ENCODE data around the gene TRAF3IP3. TPM values are rescaled to one million over a fixed set of nuclear protein-coding genes. Genes with fewer than 3 reads are reported as not detected.

The TRAF3IP3 gene
- total RNA-seq, 1 experiment from 2014 or later, result not detected

- H3K4me3 ChIP-seq, result no peak overlapping the region
- no peaks in the 10 kb centered on the region for H3K9me3 ChIP-seq
- H3K27me3 ChIP-seq, result no peaks in the 10 kb centered on the region
- H3K36me3 ChIP-seq, result no peaks in the 10 kb centered on the region
- DNase-seq, result no peak
Observed at GRCh38 chr1:209752890-209753289, 3.0 kb upstream of the TRAF3IP3 start.

GRCh38 chr1:209755256-209755655 lies 597 bp upstream of the TRAF3IP3 start:
- Histone ChIP-seq H3K27me3 (no peaks in the 10 kb centered on the region), H3K9me3 (no peaks in the 10 kb centered on the region), H3K4me3 (no peak overlapping the region), H3K36me3 (no peaks in the 10 kb centered on the region)
- no peak for DNase-seq

GRCh38 chr1:209756615-209757445 lies 977 bp downstream of the TRAF3IP3 start:
- Histone ChIP-seq H3K9me3 (no peaks in the 10 kb centered on the region), H3K4me3 (no peak overlapping the region), H3K27me3 (no peaks in the 10 kb centered on the region), H3K36me3 (no peaks in the 10 kb centered on the region)
- no peak for DNase-seq

GRCh38 chr1:209758400-209758799 lies 2.5 kb downstream of the TRAF3IP3 start:
- Histone ChIP-seq H3K36me3 (no peaks in the 10 kb centered on the region), H3K27me3 (no peaks in the 10 kb centered on the region), H3K9me3 (no peaks in the 10 kb centered on the region), H3K4me3 (no peak overlapping the region)
- no peak for DNase-seq

- no peaks in the 10 kb centered on the region for H3K9me3 ChIP-seq
- H3K27me3 ChIP-seq, result no peaks in the 10 kb centered on the region
- H3K4me3 ChIP-seq, result no peak overlapping the region
- DNase-seq, result no peak
- H3K36me3 ChIP-seq, result no peaks in the 10 kb centered on the region
Observed at GRCh38 chr1:209759829-209760359, 4.0 kb downstream of the TRAF3IP3 start.

GRCh38 chr1:209761011-209761635 lies 5.3 kb downstream of the TRAF3IP3 start:
- no peak for DNase-seq
- Histone ChIP-seq H3K27me3 (no peaks in the 10 kb centered on the region), H3K36me3 (no peaks in the 10 kb centered on the region), H3K4me3 (no peak overlapping the region), H3K9me3 (no peaks in the 10 kb centered on the region)

GRCh38 chr1:209766051-209766450 lies 10.2 kb downstream of the TRAF3IP3 start:
- Histone ChIP-seq H3K4me3 (no peak overlapping the region), H3K9me3 (no peaks in the 10 kb centered on the region), H3K36me3 (no peaks in the 10 kb centered on the region), H3K27me3 (no peaks in the 10 kb centered on the region)
- no peak for DNase-seq

- Histone ChIP-seq H3K36me3 (no peaks in the 10 kb centered on the region), H3K27me3 (no peaks in the 10 kb centered on the region), H3K9me3 (no peaks in the 10 kb centered on the region), H3K4me3 (no peak overlapping the region)
- DNase-seq, result no peak
Observed at GRCh38 chr1:209767096-209767495, 11.2 kb downstream of the TRAF3IP3 start.

GRCh38 chr1:209767706-209768105 lies 11.9 kb downstream of the TRAF3IP3 start:
- DNase-seq, result no peak
- no peaks in the 10 kb centered on the region for H3K27me3 ChIP-seq
- no peak overlapping the region for H3K4me3 ChIP-seq
- H3K36me3 ChIP-seq, result no peaks in the 10 kb centered on the region
- H3K9me3 ChIP-seq, result no peaks in the 10 kb centered on the region

GRCh38 chr1:209768354-209768774 lies 12.5 kb downstream of the TRAF3IP3 start:
- H3K27me3 ChIP-seq, result no peaks in the 10 kb centered on the region
- H3K36me3 ChIP-seq, result no peaks in the 10 kb centered on the region
- H3K4me3 ChIP-seq, result no peak overlapping the region
- DNase-seq, result no peak
- H3K9me3 ChIP-seq, result no peaks in the 10 kb centered on the region

GRCh38 chr1:209769171-209769904 lies 13.5 kb downstream of the TRAF3IP3 start:
- DNase-seq, result peak; percentile 90
- no peaks in the 10 kb centered on the region for H3K9me3 ChIP-seq
- no peak overlapping the region for H3K4me3 ChIP-seq
- H3K27me3 ChIP-seq, result no peaks in the 10 kb centered on the region
- H3K36me3 ChIP-seq, result no peaks in the 10 kb centered on the region

GRCh38 chr1:209769971-209770370 lies 14.1 kb downstream of the TRAF3IP3 start:
- Histone ChIP-seq H3K4me3 (no peak overlapping the region), H3K27me3 (no peaks in the 10 kb centered on the region), H3K36me3 (no peaks in the 10 kb centered on the region), H3K9me3 (no peaks in the 10 kb centered on the region)
- no peak for DNase-seq

GRCh38 chr1:209770636-209771415 lies 15.0 kb downstream of the TRAF3IP3 start:
- H3K36me3 ChIP-seq, result no peaks in the 10 kb centered on the region
- H3K27me3 ChIP-seq, result no peaks in the 10 kb centered on the region
- DNase-seq, result no peak
- no peak overlapping the region for H3K4me3 ChIP-seq
- H3K9me3 ChIP-seq, result no peaks in the 10 kb centered on the region

GRCh38 chr1:209772126-209772525 lies 16.3 kb downstream of the TRAF3IP3 start:
- no peaks in the 10 kb centered on the region for H3K36me3 ChIP-seq
- no peaks in the 10 kb centered on the region for H3K27me3 ChIP-seq
- H3K9me3 ChIP-seq, result no peaks in the 10 kb centered on the region
- no peak overlapping the region for H3K4me3 ChIP-seq
- DNase-seq, result no peak

- Histone ChIP-seq H3K9me3 (no peaks in the 10 kb centered on the region), H3K36me3 (no peaks in the 10 kb centered on the region; the same call in 1 of the 2 replicates), H3K4me3 (no peak overlapping the region), H3K27me3 (no peaks in the 10 kb centered on the region)
- no peak for DNase-seq
Observed at GRCh38 chr1:209774592-209774991, 18.7 kb downstream of the TRAF3IP3 start.

- Histone ChIP-seq H3K9me3 (no peaks in the 10 kb centered on the region), H3K27me3 (no peaks in the 10 kb centered on the region), H3K36me3 (no peaks in the 10 kb centered on the region; the same call in 1 of the 2 replicates), H3K4me3 (no peak overlapping the region)
- DNase-seq, result no peak
Observed at GRCh38 chr1:209775678-209776077, 19.8 kb downstream of the TRAF3IP3 start.
